A549 treated with Mapracorat at 1 μM for 4 hours (cell line): ENCODE data around the gene TRIM44. TPM values are rescaled to one million over a fixed set of nuclear protein-coding genes. Genes with fewer than 3 reads are reported as not detected.

Source experiments
- total RNA-seq: library from RNA; stranded (reverse); fragments of 200-300 nt; extraction: Qiagen RNA extraction; gene quantifications from 5 replicates; pipeline ENCODE4 v1.2.3, GENCODE V29; 2022

Gene TRIM44, protein sequence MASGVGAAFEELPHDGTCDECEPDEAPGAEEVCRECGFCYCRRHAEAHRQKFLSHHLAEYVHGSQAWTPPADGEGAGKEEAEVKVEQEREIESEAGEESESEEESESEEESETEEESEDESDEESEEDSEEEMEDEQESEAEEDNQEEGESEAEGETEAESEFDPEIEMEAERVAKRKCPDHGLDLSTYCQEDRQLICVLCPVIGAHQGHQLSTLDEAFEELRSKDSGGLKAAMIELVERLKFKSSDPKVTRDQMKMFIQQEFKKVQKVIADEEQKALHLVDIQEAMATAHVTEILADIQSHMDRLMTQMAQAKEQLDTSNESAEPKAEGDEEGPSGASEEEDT
- 16.7 to 25.7 TPM (median 23.9 TPM) in 5 replicates for total RNA-seq

GRCh38 chr11:35662649-35663407, at the start of gene TRIM44:
TRIM44 (plus strand) TSS chr11:35662775; CDS start chr11:35663112, 337 bp downstream.

DNA sequence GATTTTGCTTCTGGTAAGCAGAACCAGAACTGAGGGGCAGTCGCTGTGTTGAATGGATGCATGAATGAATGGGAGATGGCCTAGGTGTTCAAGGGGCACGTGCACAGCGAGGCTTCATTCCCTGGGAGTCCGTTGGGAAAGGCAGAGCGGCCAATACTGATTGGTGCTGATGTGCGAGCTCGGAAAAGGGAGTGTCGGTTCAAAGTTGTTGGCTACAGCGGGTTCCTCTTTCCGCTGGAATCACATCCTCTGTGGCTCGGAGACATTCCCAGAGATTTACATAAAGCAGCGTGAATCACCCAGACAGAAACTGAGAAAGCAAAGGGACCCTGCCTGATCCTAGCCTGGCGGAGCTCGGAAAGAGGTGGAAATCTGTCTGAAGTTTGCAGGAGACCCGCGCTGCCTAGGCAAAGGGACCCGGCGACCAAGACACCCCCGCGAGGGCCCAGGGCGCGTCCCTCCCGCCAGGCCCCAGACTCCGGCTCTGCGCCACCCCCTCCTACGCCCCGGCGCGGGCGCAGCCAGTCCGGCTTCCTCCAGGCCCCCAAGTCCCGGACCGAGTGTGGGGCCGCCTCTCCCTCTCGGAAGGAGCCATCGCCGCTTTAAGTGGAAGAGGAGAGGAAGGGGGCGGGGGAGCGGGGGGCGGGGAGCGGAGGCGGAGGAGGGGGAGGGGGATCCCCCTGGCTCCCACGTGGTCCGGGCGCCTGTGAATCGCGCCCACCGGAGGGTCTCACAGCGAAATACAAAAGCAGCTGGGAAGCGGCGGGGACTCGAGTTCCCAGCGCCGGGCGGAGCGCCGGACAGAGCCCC, 44.7 kb upstream of the TRIM44 start, which contains the start of gene FJX1:
FJX1 (plus strand) TSS at position 774 of the 810 bp plus-strand sequence. CDS start 177 bp downstream, outside the sequence.

Other genes starting within 250 kb of the TRIM44 start
- 0.18 to 0.27 TPM (median 0.21 TPM) in 3 of 5 replicates, not detected in the others for gene SLC1A2, start 243.2 kb upstream of the TRIM44 start, total RNA-seq
- gene PAMR1, start 137.2 kb upstream of the TRIM44 start, total RNA-seq: 0.25 TPM in 1 of 5 replicates, not detected in the others
- gene FJX1, start 44.3 kb upstream of the TRIM44 start, total RNA-seq: 36.0 to 46.3 TPM (median 42.8 TPM) in 5 replicates